Left renal pelvis (tissue), 4 donors: ENCODE data around the gene LINGO1. TPM values are rescaled to one million over a fixed set of nuclear protein-coding genes. Genes with fewer than 3 reads are reported as not detected.

Experiments used
- DNase-seq, 4 donors: peaks; one replicate each; pipeline ENCODE4 v3.0.0-alpha.2; 2013; ENCODE audit warnings: low read depth in 4 of 4, low spot score in 3 of 4
- polyA plus RNA-seq, 4 donors: library from polyadenylated mRNA; unstranded; fragments of 120-200 nt; gene quantifications; one replicate each; pipeline ENCODE4 v1.2.1, GENCODE V29; 2013; ENCODE audit not compliant: insufficient read length in 4 of 4

LINGO1 gene
- polyA plus RNA-seq, 4 donors = 11.8 to 16.1 (median 14.6) TPM

DNA sequence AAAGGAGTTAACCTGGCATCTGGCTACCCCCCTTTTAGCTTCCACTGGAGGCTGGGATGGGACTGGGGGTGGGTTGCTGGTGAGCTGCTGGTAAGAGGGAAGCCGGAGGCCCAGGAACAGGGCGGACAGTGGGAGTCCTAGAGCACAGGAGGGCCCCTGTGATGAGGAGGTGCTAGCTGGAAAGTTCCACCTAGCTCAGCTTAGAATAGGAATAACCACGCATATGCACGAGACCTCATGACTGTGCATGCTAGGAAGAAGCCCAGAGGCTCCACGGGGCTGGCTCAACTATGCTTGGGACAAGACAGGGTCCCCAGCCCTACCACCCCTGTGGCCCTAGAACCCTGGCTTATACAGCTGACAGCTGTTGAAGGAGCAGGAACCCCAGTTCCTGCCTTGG lies 34.1 kb downstream of the LINGO1 start:
- no peak for DNase-seq

GRCh38 chr15:77597804-77598453 lies 34.8 kb downstream of the LINGO1 start:
- DNase-seq = no peak

DNA sequence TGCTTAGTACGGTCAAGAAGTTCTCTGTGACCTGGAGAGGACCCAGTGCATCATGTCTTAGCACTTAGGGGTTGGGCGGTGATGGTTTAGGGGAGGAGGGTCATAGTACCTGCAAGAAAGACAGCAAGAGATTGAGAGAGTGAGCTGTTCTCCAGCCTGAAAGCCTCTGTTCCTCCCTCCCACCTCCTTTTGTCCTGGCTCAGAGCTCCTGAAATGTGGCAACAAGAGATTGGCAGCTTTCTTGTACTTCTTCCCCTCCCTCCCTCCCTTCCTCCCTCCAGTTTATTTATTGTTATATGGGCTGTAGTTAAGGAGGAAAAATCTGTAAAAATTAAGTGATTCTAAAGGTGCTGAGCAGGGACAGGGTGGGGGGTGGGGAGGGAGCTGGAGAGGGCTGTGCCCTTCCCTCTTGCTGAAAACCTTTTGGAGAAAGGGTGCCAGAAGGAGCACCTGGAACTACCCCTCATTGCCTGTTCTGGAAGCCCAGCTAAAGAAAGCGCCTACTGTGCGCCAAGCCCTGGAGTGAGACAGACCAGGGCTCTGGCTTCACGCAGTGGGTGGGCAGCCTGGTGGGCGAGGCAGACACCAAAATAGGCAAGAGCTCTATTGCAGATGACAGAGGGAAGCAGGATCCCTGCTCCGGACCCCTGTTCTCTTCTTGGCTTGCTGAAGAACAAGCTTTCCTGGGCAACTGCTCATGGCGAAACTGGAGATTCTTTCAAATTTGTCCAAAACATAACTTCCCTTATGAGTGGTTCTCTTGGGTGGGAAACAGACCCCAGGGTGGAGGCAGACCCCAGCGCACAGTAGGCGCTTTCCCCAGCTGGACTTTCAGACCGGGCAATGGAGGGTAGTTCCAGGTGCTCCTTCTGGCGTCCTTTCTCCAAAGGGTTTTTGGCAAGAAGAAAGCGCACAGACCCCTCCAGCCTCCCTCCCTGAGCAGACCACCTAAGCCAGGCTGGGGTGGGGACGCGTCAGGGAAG lies 35.6 kb downstream of the LINGO1 start:
- DNase-seq = no peak

GRCh38 chr15:77595231-77595630 lies 37.5 kb downstream of the LINGO1 start:
- DNase-seq = no peak

- DNase-seq = no peak
These were observed 40.0 kb downstream of the LINGO1 start for GRCh38 chr15:77592758-77593157.

DNA sequence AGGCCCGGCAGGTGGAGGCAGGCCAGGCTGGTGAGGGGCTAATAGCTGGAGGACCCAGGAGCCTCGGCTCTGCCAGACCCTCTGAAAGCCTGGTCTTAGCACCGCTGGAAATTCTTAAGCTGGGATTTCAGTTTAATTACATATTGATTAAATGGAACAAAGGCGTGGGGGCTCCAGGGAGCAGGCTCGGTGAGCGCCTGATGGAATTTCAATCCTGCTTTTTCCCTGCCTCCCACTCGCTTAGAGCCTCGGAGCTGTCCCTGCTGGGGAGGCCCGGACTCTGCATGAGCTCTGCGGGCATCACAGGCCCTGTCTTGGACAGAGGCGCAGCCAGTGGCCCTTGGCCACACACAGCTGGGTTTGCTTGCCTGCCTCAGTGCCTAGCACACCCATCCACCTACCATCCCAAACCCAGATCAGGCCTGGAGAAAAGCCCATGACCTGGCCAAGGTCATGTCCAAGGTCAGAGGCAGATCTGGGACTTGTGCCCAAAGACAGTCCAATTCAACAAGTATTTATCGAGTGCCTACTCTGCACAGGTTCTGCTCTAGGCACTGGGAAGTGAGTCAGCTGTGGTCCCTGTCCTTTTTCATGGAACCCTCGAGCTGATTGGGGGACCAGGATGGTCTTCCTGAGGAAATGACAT lies 40.6 kb downstream of the LINGO1 start:
- DNase-seq = no peak

GRCh38 chr15:77589839-77590238 lies 42.9 kb downstream of the LINGO1 start:
- no peak for DNase-seq

GRCh38 chr15:77588126-77588525 lies 44.6 kb downstream of the LINGO1 start:
- DNase-seq = no peak

DNA sequence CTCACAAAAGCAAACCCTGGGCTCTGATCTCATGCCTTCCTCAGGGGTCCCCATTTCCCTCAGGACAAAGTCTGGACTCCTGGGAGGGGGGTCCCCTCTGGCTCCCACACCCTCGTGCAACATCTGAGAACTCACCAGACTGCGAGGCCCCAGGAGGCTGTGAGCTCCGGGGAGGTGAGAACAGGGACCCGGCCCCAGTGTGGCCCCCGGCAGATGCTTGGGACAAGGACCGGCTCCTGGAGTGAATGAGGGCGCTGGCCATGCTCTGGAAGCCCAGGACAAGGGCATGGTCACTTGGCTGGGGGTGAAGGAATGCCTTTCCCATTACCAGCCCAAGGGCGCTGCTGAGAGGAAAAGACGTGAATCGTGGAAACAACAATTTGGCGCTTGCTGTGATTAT lies 48.0 kb downstream of the LINGO1 start:
- DNase-seq = no peak

- DNase-seq = no peak
These were observed 48.5 kb downstream of the LINGO1 start for GRCh38 chr15:77584201-77584600.

- DNase-seq = no peak
These were observed 49.9 kb downstream of the LINGO1 start for GRCh38 chr15:77582763-77583162.

GRCh38 chr15:77581896-77582569 lies 50.7 kb downstream of the LINGO1 start:
- DNase-seq = no peak

DNA sequence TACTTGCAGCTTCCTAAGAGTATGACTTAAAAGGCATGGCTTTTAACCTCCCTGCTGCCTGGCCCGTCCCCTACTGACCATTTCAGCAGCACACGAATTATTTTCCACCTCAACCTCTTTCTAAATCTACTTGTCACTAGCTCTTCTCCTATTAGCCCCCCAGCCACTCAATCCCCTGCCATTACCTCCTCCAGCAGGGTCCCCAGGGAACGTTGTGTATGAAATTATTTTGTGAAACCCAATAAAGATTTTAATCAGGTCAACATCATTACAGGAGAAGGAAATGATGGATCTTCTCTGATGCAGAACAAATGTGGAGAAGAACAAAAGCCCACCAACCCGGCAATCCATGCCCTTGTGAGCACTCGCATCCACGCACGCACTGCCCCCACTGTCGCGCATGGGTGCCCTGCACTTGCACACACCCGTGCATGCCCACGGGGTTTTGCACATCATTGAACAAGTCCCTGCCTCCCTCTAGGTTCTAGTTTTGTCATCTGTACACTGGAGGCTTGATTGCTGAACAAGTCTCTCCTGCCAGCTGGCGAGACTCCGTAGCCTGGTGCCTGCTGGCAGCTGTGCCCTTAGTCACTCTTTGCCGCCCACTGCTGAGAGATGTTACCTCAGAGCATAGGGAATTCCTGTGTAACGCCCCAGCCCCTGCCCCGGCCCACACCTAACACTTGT lies 51.6 kb downstream of the LINGO1 start:
- no peak for DNase-seq

GRCh38 chr15:77579498-77580188 lies 53.1 kb downstream of the LINGO1 start:
- DNase-seq = no peak

DNA sequence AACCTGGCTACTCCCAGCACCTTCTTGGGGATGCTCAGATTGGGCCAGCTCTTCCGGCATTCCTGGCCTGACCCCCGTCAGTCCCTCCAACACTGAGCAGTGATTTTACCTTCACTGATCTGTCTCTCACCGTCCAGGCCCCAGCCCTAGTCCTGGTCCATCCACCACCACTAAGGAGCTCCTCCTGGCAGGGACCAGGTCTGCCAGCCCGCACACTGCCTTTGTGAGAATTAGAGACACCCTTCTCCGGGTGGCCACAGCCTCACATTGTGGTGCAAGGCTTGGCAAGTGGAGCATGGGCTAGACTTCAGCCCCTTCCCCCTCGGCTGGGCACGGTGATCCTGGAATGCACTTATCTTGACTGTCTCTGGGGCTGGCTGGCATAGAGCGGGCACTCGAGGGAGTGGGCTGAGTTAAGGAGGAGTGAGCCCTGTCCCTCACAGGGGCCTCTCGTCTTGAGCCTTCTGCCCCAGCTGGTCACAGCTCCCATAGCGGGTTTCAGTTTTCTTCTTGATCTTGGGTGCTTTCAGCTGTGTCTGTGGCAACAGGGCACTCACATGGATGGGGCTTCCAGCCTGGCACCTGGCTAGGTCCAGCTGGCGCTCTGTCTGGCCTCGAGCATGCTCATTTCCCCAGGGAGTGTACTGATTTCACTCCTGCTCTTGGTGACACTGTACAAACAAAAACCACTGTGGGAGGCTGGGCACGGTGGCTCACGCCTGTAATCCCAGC lies 53.9 kb downstream of the LINGO1 start:
- DNase-seq = no peak

DNA sequence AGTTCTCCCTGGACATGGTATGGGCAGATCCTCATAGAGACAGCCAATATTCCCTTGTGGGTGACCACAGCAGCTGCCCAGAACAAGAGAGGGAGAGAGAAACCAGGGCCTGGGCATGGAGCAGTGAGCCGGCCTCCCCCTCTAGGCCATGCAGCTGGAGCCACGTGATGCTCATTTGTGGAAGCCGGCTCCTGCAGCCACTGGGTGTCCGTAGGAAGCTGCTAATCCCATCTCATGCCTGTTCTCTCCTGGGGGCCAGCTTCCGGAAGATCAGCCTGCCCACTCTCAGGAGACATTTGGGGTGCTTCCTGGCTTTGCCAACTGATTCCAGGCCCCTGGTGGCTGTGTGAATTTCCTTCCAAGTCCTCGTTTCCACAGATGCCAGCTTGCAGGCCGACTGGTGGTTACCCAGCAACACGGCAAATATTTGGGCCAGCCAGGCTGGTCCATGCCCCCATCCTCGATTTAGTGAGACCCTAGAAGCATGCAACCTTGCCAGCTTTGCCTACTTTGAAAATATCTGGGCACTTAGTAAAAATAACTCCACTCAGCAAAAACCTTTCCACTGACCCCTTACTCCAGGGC lies 55.3 kb downstream of the LINGO1 start:
- DNase-seq = no peak

- DNase-seq = no peak
These were observed 56.2 kb downstream of the LINGO1 start for GRCh38 chr15:77576538-77576937.

DNA sequence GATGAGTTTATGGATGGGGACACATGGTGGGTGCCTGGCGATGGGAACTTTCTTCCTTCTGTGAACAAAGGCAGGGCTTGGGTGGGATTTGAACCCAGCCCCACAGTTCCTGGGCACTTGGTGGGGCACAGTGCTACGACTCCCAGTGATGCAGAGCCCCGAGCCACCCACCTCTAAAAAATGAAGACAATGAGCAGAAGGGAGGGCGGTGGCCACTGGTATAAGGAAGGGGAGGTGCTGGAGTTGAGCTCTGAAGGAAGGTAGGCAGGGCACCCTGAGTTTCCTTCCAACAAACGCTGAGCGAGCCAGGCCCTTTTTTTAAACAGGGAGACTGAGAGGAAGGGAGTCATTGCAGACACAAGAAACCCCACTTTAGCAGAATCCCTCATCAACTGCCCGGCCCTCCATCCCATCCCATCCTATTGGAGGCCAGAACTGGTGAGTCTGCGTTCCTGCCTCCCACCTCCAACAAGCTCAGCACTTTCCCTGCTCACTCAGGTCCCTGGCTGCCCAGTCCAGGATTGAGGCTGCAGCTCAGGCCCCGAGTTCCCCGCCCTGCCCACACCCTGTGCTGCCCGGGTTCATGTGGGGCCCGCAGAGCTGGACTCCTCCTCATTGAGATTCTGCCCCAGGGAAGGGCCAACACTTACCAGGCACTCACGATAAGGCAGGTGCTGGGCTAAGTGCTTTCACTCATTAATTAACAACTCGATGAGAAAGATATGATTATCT lies 57.3 kb downstream of the LINGO1 start:
- no peak for DNase-seq
